Measurements from ENCODE around the gene SIM2. TPM values are rescaled to one million over a fixed set of nuclear protein-coding genes. Genes with fewer than 3 reads are reported as not detected.

Gene SIM2
- total RNA-seq, 1 donor from 2014 or later = 0.96 TPM

DNA sequence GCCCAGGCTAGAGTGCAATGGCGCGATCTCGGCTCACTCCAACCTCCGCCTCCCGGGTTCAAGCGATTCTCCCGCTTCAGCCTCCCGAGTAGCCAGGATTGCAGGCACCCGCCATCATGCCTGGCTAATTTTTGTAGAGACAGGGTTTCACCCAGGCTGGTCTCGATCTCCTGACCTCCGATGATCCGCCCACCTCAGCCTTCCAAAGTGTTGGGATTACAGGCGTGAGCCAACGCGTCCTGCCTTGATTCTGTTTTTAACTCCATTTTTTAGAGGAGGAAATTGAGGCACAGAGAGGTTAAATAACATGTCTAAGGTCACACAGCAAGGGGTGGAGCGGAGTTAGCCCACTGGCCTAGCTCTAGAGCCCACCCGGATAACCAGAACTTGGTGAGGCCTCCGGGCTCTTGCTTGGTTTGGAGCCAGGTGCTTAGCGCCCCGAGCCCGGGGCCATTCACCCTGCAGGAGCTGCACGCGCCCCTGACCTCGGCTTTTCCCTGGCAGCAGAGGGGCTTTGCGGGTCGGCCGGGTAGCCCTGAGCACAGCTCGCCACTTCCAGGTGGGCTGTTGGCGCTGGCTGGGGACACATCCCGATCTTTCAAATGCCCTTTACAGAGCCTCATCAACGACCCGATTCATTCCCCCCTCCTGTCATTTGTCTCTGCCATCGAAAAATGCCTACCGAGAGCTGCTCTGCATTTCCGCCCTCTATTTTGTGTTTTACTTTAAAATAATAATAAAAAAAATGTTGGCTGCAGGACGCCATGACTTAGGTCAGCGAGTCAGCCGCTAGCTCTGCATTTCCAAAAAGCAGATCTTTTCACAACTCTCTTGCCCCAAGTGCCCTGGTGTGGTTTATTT lies 11.2 kb downstream of the SIM2 start:
- DNase-seq (ENCODE audit: low spot score) = no peak

DNA sequence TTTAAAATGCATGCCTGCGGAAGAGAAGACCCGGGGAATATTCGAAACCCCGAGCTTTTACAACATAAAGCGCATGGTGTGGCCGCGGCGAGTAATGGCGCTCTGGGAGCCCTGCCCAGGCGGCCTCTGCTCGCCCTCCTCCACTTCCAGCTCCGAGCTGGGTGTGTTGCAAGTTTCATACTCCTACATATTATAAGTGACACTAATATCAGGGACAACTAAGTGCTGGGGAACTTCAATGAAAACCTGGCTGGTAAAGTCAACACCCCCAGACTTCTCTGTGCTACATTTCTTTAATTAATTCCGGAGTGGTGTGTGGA lies 11.8 kb downstream of the SIM2 start:
- DNase-seq (ENCODE audit: low spot score) = no peak

- no peak for DNase-seq (ENCODE audit: low spot score)
These were observed 14.8 kb downstream of the SIM2 start for GRCh38 chr21:36713746-36714145.

DNA sequence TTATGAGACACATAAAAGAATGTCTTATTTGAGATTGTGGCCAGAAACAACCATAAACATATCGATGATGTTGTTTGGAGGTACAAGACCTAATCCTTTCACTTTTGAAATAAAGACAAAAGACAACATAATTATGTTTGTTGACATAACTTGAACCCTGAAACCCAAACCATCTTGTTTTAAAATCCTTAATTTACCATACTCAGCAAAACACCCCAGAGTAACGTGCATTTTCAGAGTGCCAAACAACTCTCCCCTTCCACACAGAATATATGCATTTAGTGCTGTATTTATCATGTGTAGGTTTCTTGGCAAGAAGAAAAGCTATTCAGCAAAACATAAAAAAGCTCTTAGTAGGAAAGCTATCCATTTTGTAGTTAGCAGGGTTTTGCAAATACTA lies 17.5 kb downstream of the SIM2 start:
- no peak for DNase-seq (ENCODE audit: low spot score)

- DNase-seq (ENCODE audit: low spot score) = no peak
These were observed 17.9 kb downstream of the SIM2 start for GRCh38 chr21:36716836-36717235.

DNA sequence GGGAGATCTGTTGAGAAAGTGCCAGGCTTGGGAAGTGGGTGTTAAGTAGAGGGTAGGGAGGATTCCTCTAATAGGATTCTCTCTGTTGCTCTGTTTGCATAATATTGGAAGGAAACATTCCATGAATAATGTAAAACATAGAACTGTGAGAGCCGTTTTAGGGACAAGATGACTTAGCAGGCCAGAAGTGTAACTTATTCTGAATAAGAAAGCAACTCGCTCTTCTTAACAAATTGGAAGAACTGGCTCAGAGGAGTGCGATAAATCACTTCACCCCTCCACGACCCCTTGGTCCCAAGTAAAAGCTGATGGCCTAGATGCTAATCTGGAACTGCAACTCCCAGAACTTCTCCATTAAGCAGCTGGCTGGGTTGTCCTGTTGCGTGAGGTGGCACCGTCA lies 19.1 kb downstream of the SIM2 start:
- DNase-seq (ENCODE audit: low spot score) = no peak

DNA sequence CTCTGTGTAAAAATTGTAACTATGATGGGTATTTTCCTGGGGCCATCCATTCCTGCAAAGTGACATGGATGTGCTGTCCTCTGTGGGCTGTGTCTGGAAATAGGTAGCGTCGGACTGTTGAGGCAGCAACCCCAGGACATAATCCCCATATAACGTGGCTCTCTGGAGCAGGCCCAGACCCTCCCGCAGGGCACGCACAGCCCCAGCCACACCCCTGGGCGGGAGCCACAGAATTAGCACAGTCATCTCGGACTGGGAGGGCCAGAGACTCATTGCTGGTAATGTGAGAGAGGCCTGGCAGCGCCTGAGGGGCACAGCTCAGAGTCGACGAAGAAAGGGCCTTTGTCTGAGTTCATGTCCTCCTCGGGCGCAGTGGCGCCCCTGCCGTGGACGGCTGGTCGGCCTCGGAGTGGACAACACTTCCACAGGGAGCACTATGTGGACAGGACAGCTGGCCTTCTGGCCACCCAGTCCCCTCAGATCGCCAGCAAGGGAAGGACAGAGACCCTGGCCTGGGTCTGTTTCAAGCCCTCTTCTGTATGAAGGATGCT lies 20.1 kb downstream of the SIM2 start:
- no peak for DNase-seq (ENCODE audit: low spot score)

DNA sequence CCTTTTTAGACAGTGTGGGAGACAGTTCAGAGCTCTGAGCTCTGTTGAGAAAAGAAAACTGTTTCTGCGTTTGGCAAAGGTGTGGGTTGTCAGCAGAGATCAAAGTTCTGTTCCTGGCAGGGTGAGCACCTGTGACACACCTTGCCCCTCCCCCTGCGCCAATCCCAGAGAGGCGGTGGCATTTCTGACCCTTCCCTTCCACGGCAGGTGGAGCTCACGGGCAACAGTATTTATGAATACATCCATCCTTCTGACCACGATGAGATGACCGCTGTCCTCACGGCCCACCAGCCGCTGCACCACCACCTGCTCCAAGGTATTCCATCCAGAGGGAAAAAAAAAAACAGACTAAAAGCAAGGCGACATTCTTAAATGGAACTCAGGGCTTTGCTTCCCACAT lies 20.7 kb downstream of the SIM2 start:
- no peak for DNase-seq (ENCODE audit: low spot score)

GRCh38 chr21:36721817-36722216 lies 22.9 kb downstream of the SIM2 start:
- no peak for DNase-seq (ENCODE audit: low spot score)

DNA sequence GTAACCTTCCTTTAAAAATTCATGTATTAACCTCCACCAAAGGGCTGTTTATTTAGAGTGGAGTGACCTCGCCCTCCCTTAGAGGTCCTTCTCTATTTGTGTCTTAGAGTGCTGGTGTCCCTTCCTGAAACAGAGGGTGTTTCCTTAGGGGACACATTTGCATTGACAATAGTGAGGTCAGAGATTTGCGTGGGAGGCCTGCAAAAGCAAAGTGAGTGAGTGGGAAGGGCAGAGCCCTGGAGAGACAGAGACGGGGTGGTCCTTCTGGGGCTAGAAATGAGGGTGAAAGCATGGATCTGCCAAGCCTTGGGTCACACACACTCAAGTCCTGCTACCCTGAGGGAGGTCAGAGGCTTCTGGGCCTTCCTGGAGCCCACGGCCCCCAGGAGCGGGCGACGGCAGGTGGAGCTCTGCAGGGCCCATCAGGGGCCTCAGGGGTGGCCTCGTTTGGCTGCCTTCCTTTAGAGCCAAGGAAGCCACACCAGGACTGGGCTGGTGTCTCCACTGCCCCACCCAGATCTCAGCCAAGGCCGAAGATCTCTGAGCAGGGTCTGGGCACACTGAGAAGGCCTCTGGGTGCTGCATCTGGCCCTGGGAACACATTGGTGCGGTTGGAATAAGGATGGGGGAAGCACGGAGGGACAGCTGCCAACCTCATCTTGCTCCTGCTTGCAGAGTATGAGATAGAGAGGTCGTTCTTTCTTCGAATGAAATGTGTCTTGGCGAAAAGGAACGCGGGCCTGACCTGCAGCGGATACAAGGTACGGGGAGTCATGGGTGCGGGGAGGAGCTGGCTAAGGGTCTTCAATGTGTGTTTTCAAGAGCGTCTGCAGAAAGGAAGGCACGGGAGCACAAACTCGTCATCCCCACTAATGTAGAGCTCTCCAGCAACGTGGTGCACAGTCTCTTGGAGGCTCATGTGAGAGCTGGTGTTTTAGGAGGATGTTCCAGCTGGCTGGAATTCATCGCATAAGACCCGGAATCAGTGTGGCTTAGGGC lies 23.8 kb downstream of the SIM2 start:
- no peak for DNase-seq (ENCODE audit: low spot score)

- no peak for DNase-seq (ENCODE audit: low spot score)
These were observed 24.5 kb downstream of the SIM2 start for GRCh38 chr21:36723371-36723881.

GRCh38 chr21:36724660-36725059 lies 25.7 kb downstream of the SIM2 start:
- no peak for DNase-seq (ENCODE audit: low spot score)

- DNase-seq (ENCODE audit: low spot score) = no peak
These were observed 27.0 kb downstream of the SIM2 start for GRCh38 chr21:36725793-36726386.

- no peak for DNase-seq (ENCODE audit: low spot score)
These were observed 29.0 kb downstream of the SIM2 start for GRCh38 chr21:36727866-36728265.

- DNase-seq (ENCODE audit: low spot score) = no peak
These were observed 29.6 kb downstream of the SIM2 start for GRCh38 chr21:36728371-36729111.

DNA sequence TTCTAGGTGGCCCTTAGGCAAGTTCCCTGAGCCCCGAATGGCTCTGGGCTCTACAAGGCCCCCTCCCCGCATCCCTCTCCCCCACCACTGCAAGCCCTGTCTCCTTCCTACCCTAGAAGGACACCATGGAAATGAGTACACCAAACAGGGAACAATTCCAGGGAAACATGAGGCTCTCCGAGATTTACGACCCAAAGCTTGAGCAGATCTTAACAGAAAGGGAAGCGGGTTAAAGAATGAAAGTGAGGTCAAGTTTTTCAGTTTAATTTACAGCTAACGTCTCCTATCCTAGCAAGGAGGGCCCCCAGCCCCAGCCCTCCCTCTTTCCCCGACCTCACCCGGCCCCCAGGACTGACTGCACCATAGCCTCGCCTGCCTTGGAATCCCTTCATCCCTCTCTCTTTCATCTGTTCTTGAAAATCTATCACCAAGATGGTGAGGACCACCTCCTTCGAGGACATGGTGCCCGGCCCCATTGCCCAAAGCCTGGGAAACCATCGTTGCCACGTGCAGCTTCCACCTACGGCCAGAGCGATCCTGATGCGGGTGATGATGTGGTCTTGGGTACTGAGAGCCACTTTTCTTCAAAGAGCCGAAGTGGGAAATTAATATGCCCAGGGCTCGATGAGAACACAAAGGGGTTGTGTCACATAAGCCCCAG lies 30.5 kb downstream of the SIM2 start:
- DNase-seq (ENCODE audit: low spot score) = no peak

- no peak for DNase-seq (ENCODE audit: low spot score)
These were observed 31.7 kb downstream of the SIM2 start for GRCh38 chr21:36730291-36731281.

DNA sequence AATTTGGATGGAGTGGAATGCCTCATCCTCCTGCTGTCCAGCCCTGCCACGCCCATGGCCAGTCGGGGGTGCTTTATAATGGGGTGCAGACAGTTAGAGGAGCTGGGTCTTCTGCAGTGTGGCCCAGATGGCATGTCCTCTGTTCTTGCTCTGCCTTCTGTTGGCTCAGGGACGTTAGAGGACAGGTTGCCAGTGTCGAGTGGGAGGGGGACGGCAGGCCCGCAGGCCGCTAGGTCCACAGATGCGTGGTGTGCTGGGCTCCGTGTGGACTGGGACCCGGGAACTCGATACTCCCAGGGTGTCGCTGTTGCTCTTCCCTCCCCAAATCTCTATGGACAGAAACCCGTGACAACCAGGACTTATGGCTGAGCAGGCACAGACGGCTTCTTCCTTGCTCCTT lies 33.3 kb downstream of the SIM2 start:
- no peak for DNase-seq (ENCODE audit: low spot score)

DNA sequence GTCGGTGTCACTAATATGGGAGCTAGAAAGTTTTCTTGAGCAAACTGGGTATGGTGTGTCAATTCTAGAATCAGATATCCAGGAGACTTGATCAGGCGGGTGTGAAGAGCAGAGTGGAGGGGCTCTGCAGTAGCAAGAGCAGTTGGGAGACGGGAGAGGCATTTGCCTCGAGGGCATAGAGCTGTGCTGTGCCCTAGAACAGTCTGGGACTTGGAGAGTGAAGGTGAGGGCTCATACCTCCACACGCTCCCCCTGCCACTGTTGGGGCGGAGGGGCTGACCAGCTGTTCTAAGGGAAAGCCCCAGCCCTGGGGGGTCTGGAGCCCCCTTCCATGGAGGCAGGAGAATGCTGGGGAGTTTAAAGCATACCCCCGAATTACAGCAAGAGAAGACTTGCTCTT lies 33.8 kb downstream of the SIM2 start:
- DNase-seq (ENCODE audit: low spot score) = no peak
